ENCODE data around the gene ABHD12. TPM values are rescaled to one million over a fixed set of nuclear protein-coding genes. Genes with fewer than 3 reads are reported as not detected.
A peak's percentile ranks its signal among the peaks of the same experiment; 100 is the strongest.

ABHD12 gene
- polyA plus RNA-seq, 1 donor: 45.8 TPM

- H3K36me3 ChIP-seq (ENCODE audit: control insufficient read depth, insufficient read depth, low read length): no peaks in the 10 kb centered on the region
- H3K4me1 ChIP-seq (ENCODE audit: control insufficient read depth, insufficient read depth, low read length): peaks cover 19% of the 10 kb centered on the region
- no peak overlapping the region for H3K4me3 ChIP-seq (ENCODE audit: low read length)
- H3K27ac ChIP-seq (ENCODE audit: low read length): no peak overlapping the region
- no peak for DNase-seq
- WGBS (ENCODE audit: insufficient coverage, low lambda C conversion rate): no CpG with 5 or more reads among the region's 3 CpGs
- H3K27me3 ChIP-seq (ENCODE audit: control insufficient read depth, insufficient read depth, low read length): no peaks in the 10 kb centered on the region
- no peaks in the 10 kb centered on the region for H3K9me3 ChIP-seq (ENCODE audit: control insufficient read depth, low read depth, low read length)
Observed at GRCh38 chr20:25355011-25355595, 35.5 kb downstream of the ABHD12 start.

- no peak overlapping the region for H3K4me3 ChIP-seq (ENCODE audit: low read length)
- H3K27me3 ChIP-seq (ENCODE audit: control insufficient read depth, insufficient read depth, low read length): no peaks in the 10 kb centered on the region
- peak in 1 of 2 donors; percentile 23 for DNase-seq
- no peaks in the 10 kb centered on the region for H3K36me3 ChIP-seq (ENCODE audit: control insufficient read depth, insufficient read depth, low read length)
- no CpG with 5 or more reads among the region's 15 CpGs for WGBS (ENCODE audit: insufficient coverage, low lambda C conversion rate)
- peaks cover 19% of the 10 kb centered on the region for H3K4me1 ChIP-seq (ENCODE audit: control insufficient read depth, insufficient read depth, low read length)
- H3K9me3 ChIP-seq (ENCODE audit: control insufficient read depth, low read depth, low read length): no peaks in the 10 kb centered on the region
- peak overlapping the region; percentile 23 for H3K27ac ChIP-seq (ENCODE audit: low read length)
Observed at GRCh38 chr20:25353747-25354705, 36.6 kb downstream of the ABHD12 start.

- H3K27ac ChIP-seq (ENCODE audit: low read length): peak overlapping the region; percentile 23
- H3K27me3 ChIP-seq (ENCODE audit: control insufficient read depth, insufficient read depth, low read length): no peaks in the 10 kb centered on the region
- H3K36me3 ChIP-seq (ENCODE audit: control insufficient read depth, insufficient read depth, low read length): no peaks in the 10 kb centered on the region
- 40% methylated on average over 2 of the region's 3 CpGs for WGBS (ENCODE audit: insufficient coverage, low lambda C conversion rate)
- H3K4me3 ChIP-seq (ENCODE audit: low read length): no peak overlapping the region
- DNase-seq: no peak
- no peaks in the 10 kb centered on the region for H3K9me3 ChIP-seq (ENCODE audit: control insufficient read depth, low read depth, low read length)
- H3K4me1 ChIP-seq (ENCODE audit: control insufficient read depth, insufficient read depth, low read length): peaks cover 19% of the 10 kb centered on the region
Observed at GRCh38 chr20:25353353-25353746, 37.3 kb downstream of the ABHD12 start.

GRCh38 chr20:25352746-25353145 is 37.9 kb downstream of the ABHD12 start:
- peaks cover 19% of the 10 kb centered on the region for H3K4me1 ChIP-seq (ENCODE audit: control insufficient read depth, insufficient read depth, low read length)
- H3K4me3 ChIP-seq (ENCODE audit: low read length): no peak overlapping the region
- H3K27ac ChIP-seq (ENCODE audit: low read length): no peak overlapping the region
- no peaks in the 10 kb centered on the region for H3K36me3 ChIP-seq (ENCODE audit: control insufficient read depth, insufficient read depth, low read length)
- 100% methylated on average over 1 of the region's 3 CpGs for WGBS (ENCODE audit: insufficient coverage, low lambda C conversion rate)
- H3K27me3 ChIP-seq (ENCODE audit: control insufficient read depth, insufficient read depth, low read length): no peaks in the 10 kb centered on the region
- no peak for DNase-seq
- no peaks in the 10 kb centered on the region for H3K9me3 ChIP-seq (ENCODE audit: control insufficient read depth, low read depth, low read length)

GRCh38 chr20:25351024-25351360 is 39.6 kb downstream of the ABHD12 start:
- no peak for DNase-seq
- Histone ChIP-seq H3K27me3 (ENCODE audit: control insufficient read depth, insufficient read depth, low read length) (no peaks in the 10 kb centered on the region), H3K4me1 (ENCODE audit: control insufficient read depth, insufficient read depth, low read length) (peaks cover 10% of the 10 kb centered on the region), H3K36me3 (ENCODE audit: control insufficient read depth, insufficient read depth, low read length) (no peaks in the 10 kb centered on the region), H3K27ac (ENCODE audit: low read length) (peak overlapping the region; percentile 47), H3K4me3 (ENCODE audit: low read length) (no peak overlapping the region), H3K9me3 (ENCODE audit: control insufficient read depth, low read depth, low read length) (no peaks in the 10 kb centered on the region)

- H3K36me3 ChIP-seq (ENCODE audit: control insufficient read depth, insufficient read depth, low read length): no peaks in the 10 kb centered on the region
- no peaks in the 10 kb centered on the region for H3K9me3 ChIP-seq (ENCODE audit: control insufficient read depth, low read depth, low read length)
- no peaks in the 10 kb centered on the region for H3K27me3 ChIP-seq (ENCODE audit: control insufficient read depth, insufficient read depth, low read length)
- no peak overlapping the region for H3K4me3 ChIP-seq (ENCODE audit: low read length)
- WGBS (ENCODE audit: insufficient coverage, low lambda C conversion rate): no CpG with 5 or more reads among the region's 6 CpGs
- no peak overlapping the region for H3K27ac ChIP-seq (ENCODE audit: low read length)
- H3K4me1 ChIP-seq (ENCODE audit: control insufficient read depth, insufficient read depth, low read length): peaks cover 7% of the 10 kb centered on the region
- no peak for DNase-seq
Observed at GRCh38 chr20:25346349-25346748, 44.3 kb downstream of the ABHD12 start.

- Histone ChIP-seq H3K27ac (ENCODE audit: low read length) (no peak overlapping the region), H3K4me1 (ENCODE audit: control insufficient read depth, insufficient read depth, low read length) (peaks cover 12% of the 10 kb centered on the region), H3K27me3 (ENCODE audit: control insufficient read depth, insufficient read depth, low read length) (no peaks in the 10 kb centered on the region), H3K4me3 (ENCODE audit: low read length) (no peak overlapping the region), H3K36me3 (ENCODE audit: control insufficient read depth, insufficient read depth, low read length) (no peaks in the 10 kb centered on the region), H3K9me3 (ENCODE audit: control insufficient read depth, low read depth, low read length) (no peaks in the 10 kb centered on the region)
- DNase-seq: no peak
- no CpG with 5 or more reads among the region's 1 CpG for WGBS (ENCODE audit: insufficient coverage, low lambda C conversion rate)
Observed at GRCh38 chr20:25345721-25346120, 44.9 kb downstream of the ABHD12 start.

- Histone ChIP-seq H3K27ac (ENCODE audit: low read length) (no peak overlapping the region), H3K9me3 (ENCODE audit: control insufficient read depth, low read depth, low read length) (no peaks in the 10 kb centered on the region), H3K36me3 (ENCODE audit: control insufficient read depth, insufficient read depth, low read length) (no peaks in the 10 kb centered on the region), H3K4me3 (ENCODE audit: low read length) (no peak overlapping the region), H3K27me3 (ENCODE audit: control insufficient read depth, insufficient read depth, low read length) (no peaks in the 10 kb centered on the region), H3K4me1 (ENCODE audit: control insufficient read depth, insufficient read depth, low read length) (peaks cover 21% of the 10 kb centered on the region)
- WGBS (ENCODE audit: insufficient coverage, low lambda C conversion rate): 100% methylated on average over 1 of the region's 3 CpGs
- DNase-seq: no peak
Observed at GRCh38 chr20:25344634-25345033, 46.0 kb downstream of the ABHD12 start.

- Histone ChIP-seq H3K4me1 (ENCODE audit: control insufficient read depth, insufficient read depth, low read length) (peaks cover 44% of the 10 kb centered on the region), H3K4me3 (ENCODE audit: low read length) (no peak overlapping the region), H3K27me3 (ENCODE audit: control insufficient read depth, insufficient read depth, low read length) (no peaks in the 10 kb centered on the region), H3K36me3 (ENCODE audit: control insufficient read depth, insufficient read depth, low read length) (peaks cover 6% of the 10 kb centered on the region), H3K27ac (ENCODE audit: low read length) (peak overlapping the region; percentile 35), H3K9me3 (ENCODE audit: control insufficient read depth, low read depth, low read length) (no peaks in the 10 kb centered on the region)
- DNase-seq: peak in 1 of 2 donors; percentile 42
- 70% methylated on average over 4 of the region's 9 CpGs for WGBS (ENCODE audit: insufficient coverage, low lambda C conversion rate)
Observed at GRCh38 chr20:25341716-25342680, 48.6 kb downstream of the ABHD12 start.

GRCh38 chr20:25340380-25340779 is 50.3 kb downstream of the ABHD12 start:
- Histone ChIP-seq H3K4me1 (ENCODE audit: control insufficient read depth, insufficient read depth, low read length) (peaks cover 48% of the 10 kb centered on the region), H3K27ac (ENCODE audit: low read length) (no peak overlapping the region), H3K9me3 (ENCODE audit: control insufficient read depth, low read depth, low read length) (no peaks in the 10 kb centered on the region), H3K4me3 (ENCODE audit: low read length) (no peak overlapping the region), H3K27me3 (ENCODE audit: control insufficient read depth, insufficient read depth, low read length) (no peaks in the 10 kb centered on the region), H3K36me3 (ENCODE audit: control insufficient read depth, insufficient read depth, low read length) (peaks cover 6% of the 10 kb centered on the region)
- WGBS (ENCODE audit: insufficient coverage, low lambda C conversion rate): no CpG with 5 or more reads among the region's 1 CpG
- DNase-seq: no peak

Data from large intestine (tissue), 3 donors.